DND-41 (cell line): ENCODE measurements around the gene TAF5.

ENCODE experiments used
- ATAC-seq: fragments of 200-7000 bp; cut with Tn5 transposase; 3 replicates; pipeline ENCODE4 v1.9.1; 2021; ENCODE audit warnings: low read depth; ENCODE audit not compliant: insufficient read depth
- DNase-seq: peaks from one replicate; pipeline ENCODE4 v3.0.0-alpha.2; 2020
- H2AFZ ChIP-seq: 2 replicates; pipeline ENCODE4 v1.6.0; 2012; ENCODE audit warnings: low read depth, low read length
- H3K27ac ChIP-seq: 2 replicates; pipeline ENCODE4 v1.5.1; 2012; ENCODE audit warnings: low read length, inconsistent platforms
- H3K27me3 ChIP-seq: fragments of 200-600 bp; sonication (generic); 2 replicates; pipeline ENCODE4 v1.6.0; 2012; ENCODE audit warnings: low read length, mild to moderate bottlenecking, inconsistent platforms; ENCODE audit not compliant: insufficient read depth, poor library complexity
- H3K36me3 ChIP-seq: 2 replicates; pipeline ENCODE4 v1.5.1; 2012; ENCODE audit warnings: low read length, inconsistent platforms; ENCODE audit not compliant: insufficient read depth
- H3K4me1 ChIP-seq: 2 replicates; pipeline ENCODE4 v1.5.1; 2012; ENCODE audit warnings: mild to moderate bottlenecking, low read length; ENCODE audit not compliant: insufficient read depth
- H3K4me2 ChIP-seq: 2 replicates; pipeline ENCODE4 v1.6.0; 2012; ENCODE audit warnings: mild to moderate bottlenecking, moderate library complexity, low read length, inconsistent platforms; ENCODE audit not compliant: insufficient read depth
- H3K4me3 ChIP-seq, 2 experiments: fragments of 200-600 bp in 1 of 2; shearing (Covaris generic) in 1 of 2; 2 replicates each; pipeline ENCODE4 v1.5.1; 2012 to 2016; ENCODE audit warnings: inconsistent platforms in 2 of 2, low read length in 2 of 2, mild to moderate bottlenecking in 2 of 2, low read depth in 1 of 2, moderate library complexity in 1 of 2
- H3K79me2 ChIP-seq: 2 replicates; pipeline ENCODE4 v1.6.0; 2012; ENCODE audit warnings: low read length, inconsistent platforms; ENCODE audit not compliant: insufficient read depth
- H3K9ac ChIP-seq: 2 replicates; pipeline ENCODE4 v1.6.0; 2012; ENCODE audit warnings: low read depth, mild to moderate bottlenecking, inconsistent platforms, low read length, moderate library complexity
- H3K9me3 ChIP-seq: 2 replicates; pipeline ENCODE4 v1.5.1; 2012; ENCODE audit warnings: low read length, moderate library complexity, mild to moderate bottlenecking, inconsistent platforms; ENCODE audit not compliant: insufficient read depth, severe bottlenecking
- H4K20me1 ChIP-seq: 2 replicates; pipeline ENCODE4 v1.6.0; 2012; ENCODE audit warnings: low read length; ENCODE audit not compliant: insufficient read depth
- EZH2 ChIP-seq: IDR thresholded peaks from 3 replicates; pipeline ENCODE4 v1.6.1; 2012; ENCODE audit warnings: borderline replicate concordance, low read depth, mild to moderate bottlenecking, moderate library complexity, low read length, inconsistent platforms; ENCODE audit not compliant: severe bottlenecking
- TF ChIP-seq, protein P1 (sequence below): IDR thresholded peaks from 2 replicates; pipeline ENCODE4 v1.5.1; 2012; ENCODE audit warnings: borderline replicate concordance, low read length, moderate library complexity, mild to moderate bottlenecking; ENCODE audit not compliant: poor library complexity, severe bottlenecking; ENCODE audit errors: extremely low read depth

The TAF5 gene

GRCh38 chr10:103394180-103394579 lies 26.4 kb downstream of the TAF5 start:
- no peak for ATAC-seq
- peaks cover 49% of the 10 kb centered on the region for H3K36me3 ChIP-seq

DNA sequence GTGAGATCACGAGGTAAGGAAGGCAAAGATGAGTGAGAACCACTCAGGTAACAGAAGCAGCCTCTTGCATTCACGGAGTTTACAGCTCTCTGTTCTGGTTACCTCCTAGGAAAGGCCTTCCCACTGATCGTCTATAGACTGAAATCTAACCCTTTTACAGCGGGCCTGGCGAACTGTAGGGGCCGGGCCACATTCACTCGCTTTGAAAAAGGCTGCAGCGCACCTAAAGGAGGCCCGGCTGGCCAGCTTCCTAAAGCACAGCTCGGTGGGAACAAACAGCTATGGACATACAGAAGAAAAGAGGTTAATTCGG lies 27.9 kb downstream of the TAF5 start:
- peak overlapping the region; percentile 80 for H2AFZ ChIP-seq
- TF ChIP-seq, protein P1, sequence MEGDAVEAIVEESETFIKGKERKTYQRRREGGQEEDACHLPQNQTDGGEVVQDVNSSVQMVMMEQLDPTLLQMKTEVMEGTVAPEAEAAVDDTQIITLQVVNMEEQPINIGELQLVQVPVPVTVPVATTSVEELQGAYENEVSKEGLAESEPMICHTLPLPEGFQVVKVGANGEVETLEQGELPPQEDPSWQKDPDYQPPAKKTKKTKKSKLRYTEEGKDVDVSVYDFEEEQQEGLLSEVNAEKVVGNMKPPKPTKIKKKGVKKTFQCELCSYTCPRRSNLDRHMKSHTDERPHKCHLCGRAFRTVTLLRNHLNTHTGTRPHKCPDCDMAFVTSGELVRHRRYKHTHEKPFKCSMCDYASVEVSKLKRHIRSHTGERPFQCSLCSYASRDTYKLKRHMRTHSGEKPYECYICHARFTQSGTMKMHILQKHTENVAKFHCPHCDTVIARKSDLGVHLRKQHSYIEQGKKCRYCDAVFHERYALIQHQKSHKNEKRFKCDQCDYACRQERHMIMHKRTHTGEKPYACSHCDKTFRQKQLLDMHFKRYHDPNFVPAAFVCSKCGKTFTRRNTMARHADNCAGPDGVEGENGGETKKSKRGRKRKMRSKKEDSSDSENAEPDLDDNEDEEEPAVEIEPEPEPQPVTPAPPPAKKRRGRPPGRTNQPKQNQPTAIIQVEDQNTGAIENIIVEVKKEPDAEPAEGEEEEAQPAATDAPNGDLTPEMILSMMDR, result no peak
- no peak for TF ChIP-seq EZH2
- peaks cover 49% of the 10 kb centered on the region for H3K36me3 ChIP-seq

More at GRCh38 chr10:103394180-103394579, 26.4 kb downstream of the TAF5 start:
- Histone ChIP-seq H3K27me3 (no peaks in the 10 kb centered on the region), H3K9ac (no peak overlapping the region), H3K4me3 (peak overlapping the region in 1 of 2 experiments; percentile 24; a peak in 1 of 4 replicates), H3K79me2 (peaks cover 76% of the 10 kb centered on the region), H3K9me3 (no peaks in the 10 kb centered on the region), H4K20me1 (no peaks in the 10 kb centered on the region; the same call in 1 of the 2 replicates), H3K27ac (no peak overlapping the region), H3K4me1 (peaks cover 47% of the 10 kb centered on the region), H2AFZ (no peak overlapping the region), H3K4me2 (peak overlapping the region; percentile 90; the same call in 1 of the 2 replicates)
- DNase-seq, result no peak
- TF ChIP-seq EZH2, result no peak
- TF ChIP-seq, protein P1, result no peak

GRCh38 chr10:103396067-103396788 lies 28.5 kb downstream of the TAF5 start, which contains the start of the genes ATP5MK and PDCD11:
TSS of gene ATP5MK (minus strand) at chr10:103396475. CDS start at chr10:103392457, 4,018 bp downstream.
TSS of gene PDCD11 (plus strand) at chr10:103396626. CDS start at chr10:103398427, 1,801 bp downstream.
- peaks cover 52% of the 10 kb centered on the region for H3K4me1 ChIP-seq
- peaks cover 77% of the 10 kb centered on the region for H3K79me2 ChIP-seq
- ATAC-seq, result peak; percentile 99
- peaks cover 48% of the 10 kb centered on the region for H3K36me3 ChIP-seq
- H3K27ac ChIP-seq, result peak within 1 kb of the TSS; percentile 78
- TF ChIP-seq, protein P1, result peak; percentile 41
- TF ChIP-seq EZH2, result no peak
- H3K27me3 ChIP-seq, result no peaks in the 10 kb centered on the region
- DNase-seq, result peak; percentile 96
- peak within 1 kb of the TSS; percentile 90 for H3K4me2 ChIP-seq
- H3K9ac ChIP-seq, result peak within 1 kb of the TSS; percentile 77
- H3K4me3 ChIP-seq, result peak within 1 kb of the TSS; percentile 80 to 87
- no peaks in the 10 kb centered on the region for H3K9me3 ChIP-seq
- H2AFZ ChIP-seq, result peak within 1 kb of the TSS; percentile 90
- H4K20me1 ChIP-seq, result no peaks in the 10 kb centered on the region; the same call in 1 of the 2 replicates

More for the DNA sequence above, 27.9 kb downstream of the TAF5 start:
- no peaks in the 10 kb centered on the region for H3K9me3 ChIP-seq
- H3K79me2 ChIP-seq, result peaks cover 77% of the 10 kb centered on the region
- no peak for ATAC-seq
- peak overlapping the region; percentile 90 for H3K4me2 ChIP-seq
- H4K20me1 ChIP-seq, result no peaks in the 10 kb centered on the region; the same call in 1 of the 2 replicates
- peak overlapping the region; percentile 77 for H3K9ac ChIP-seq
- peak overlapping the region; percentile 80 to 87 for H3K4me3 ChIP-seq
- no peaks in the 10 kb centered on the region for H3K27me3 ChIP-seq
- peak; percentile 19 for DNase-seq
- peaks cover 52% of the 10 kb centered on the region for H3K4me1 ChIP-seq
- peak overlapping the region; percentile 78 for H3K27ac ChIP-seq
